ENCODE results near the gene GPC6.

DNA sequence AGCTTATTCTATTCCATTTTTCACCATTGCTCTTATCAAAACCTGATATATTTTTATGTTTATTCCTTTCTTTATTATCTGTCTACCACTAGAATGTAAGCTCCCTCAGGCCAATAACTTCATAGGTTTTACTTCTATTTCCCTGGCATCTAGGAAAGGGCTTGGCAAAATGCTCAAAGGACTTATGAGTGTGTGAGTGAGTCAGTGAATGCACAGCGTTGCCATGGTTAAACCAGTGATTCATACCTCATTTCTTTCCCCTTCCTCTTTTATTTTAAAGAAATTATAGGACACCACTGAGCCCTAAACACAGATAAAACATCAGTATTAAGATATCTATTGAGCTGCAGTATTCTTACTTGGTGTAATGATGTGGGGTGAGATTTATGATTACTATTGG lies 162.1 kb downstream of the GPC6 start:
- TF ChIP-seq ZNF155 (tag by site-specific recombination; IDR thresholded peaks at IDR 0.05): no peak
- TF ChIP-seq, protein P1, sequence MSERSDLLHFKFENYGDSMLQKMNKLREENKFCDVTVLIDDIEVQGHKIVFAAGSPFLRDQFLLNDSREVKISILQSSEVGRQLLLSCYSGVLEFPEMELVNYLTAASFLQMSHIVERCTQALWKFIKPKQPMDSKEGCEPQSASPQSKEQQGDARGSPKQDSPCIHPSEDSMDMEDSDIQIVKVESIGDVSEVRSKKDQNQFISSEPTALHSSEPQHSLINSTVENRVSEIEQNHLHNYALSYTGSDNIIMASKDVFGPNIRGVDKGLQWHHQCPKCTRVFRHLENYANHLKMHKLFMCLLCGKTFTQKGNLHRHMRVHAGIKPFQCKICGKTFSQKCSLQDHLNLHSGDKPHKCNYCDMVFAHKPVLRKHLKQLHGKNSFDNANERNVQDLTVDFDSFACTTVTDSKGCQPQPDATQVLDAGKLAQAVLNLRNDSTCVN (tag by site-specific recombination; optimal IDR thresholded peaks at IDR 0.05): no peak
- TF ChIP-seq, protein P2, sequence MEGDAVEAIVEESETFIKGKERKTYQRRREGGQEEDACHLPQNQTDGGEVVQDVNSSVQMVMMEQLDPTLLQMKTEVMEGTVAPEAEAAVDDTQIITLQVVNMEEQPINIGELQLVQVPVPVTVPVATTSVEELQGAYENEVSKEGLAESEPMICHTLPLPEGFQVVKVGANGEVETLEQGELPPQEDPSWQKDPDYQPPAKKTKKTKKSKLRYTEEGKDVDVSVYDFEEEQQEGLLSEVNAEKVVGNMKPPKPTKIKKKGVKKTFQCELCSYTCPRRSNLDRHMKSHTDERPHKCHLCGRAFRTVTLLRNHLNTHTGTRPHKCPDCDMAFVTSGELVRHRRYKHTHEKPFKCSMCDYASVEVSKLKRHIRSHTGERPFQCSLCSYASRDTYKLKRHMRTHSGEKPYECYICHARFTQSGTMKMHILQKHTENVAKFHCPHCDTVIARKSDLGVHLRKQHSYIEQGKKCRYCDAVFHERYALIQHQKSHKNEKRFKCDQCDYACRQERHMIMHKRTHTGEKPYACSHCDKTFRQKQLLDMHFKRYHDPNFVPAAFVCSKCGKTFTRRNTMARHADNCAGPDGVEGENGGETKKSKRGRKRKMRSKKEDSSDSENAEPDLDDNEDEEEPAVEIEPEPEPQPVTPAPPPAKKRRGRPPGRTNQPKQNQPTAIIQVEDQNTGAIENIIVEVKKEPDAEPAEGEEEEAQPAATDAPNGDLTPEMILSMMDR (tag by site-specific recombination; IDR thresholded peaks at IDR 0.05): no peak
